B cell (primary cell): Measurements from ENCODE around the gene CGB1.

Source experiments
- EZH2 ChIP-seq: IDR thresholded peaks from 2 replicates; pipeline ENCODE4 v1.6.1; 2012; ENCODE audit warnings: borderline replicate concordance, low read depth, mild to moderate bottlenecking, moderate library complexity, low read length; ENCODE audit not compliant: insufficient read depth, poor library complexity, severe bottlenecking
- TF ChIP-seq, protein P1 (sequence below): fragments of 200-600 bp; IDR thresholded peaks from one replicate; pipeline ENCODE4 v1.8.0; 2022; ENCODE audit warnings: antibody characterized with exemption, mild to moderate bottlenecking

DNA sequence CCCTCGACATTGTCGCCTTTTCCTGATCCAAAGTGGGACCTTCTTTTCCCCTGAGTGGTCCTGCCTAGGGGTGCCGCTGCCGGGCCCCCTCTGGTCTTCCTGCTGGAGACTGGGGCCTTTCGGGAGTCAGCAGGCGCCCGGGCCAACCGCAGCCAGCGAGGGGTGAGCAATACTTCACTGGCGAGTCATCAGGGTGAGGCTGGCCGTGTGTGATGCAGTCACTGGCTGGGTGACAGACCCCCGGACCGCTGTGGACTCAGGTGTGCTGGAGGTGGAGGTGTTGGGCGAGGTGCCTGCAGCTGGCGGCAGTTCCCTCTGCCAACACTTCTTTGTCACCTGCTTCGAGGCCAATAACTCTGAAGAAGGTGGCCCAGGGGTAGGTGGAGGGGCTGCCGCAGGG is 5.5 kb upstream of the CGB1 start:
- TF ChIP-seq, protein P1, sequence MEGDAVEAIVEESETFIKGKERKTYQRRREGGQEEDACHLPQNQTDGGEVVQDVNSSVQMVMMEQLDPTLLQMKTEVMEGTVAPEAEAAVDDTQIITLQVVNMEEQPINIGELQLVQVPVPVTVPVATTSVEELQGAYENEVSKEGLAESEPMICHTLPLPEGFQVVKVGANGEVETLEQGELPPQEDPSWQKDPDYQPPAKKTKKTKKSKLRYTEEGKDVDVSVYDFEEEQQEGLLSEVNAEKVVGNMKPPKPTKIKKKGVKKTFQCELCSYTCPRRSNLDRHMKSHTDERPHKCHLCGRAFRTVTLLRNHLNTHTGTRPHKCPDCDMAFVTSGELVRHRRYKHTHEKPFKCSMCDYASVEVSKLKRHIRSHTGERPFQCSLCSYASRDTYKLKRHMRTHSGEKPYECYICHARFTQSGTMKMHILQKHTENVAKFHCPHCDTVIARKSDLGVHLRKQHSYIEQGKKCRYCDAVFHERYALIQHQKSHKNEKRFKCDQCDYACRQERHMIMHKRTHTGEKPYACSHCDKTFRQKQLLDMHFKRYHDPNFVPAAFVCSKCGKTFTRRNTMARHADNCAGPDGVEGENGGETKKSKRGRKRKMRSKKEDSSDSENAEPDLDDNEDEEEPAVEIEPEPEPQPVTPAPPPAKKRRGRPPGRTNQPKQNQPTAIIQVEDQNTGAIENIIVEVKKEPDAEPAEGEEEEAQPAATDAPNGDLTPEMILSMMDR, result no peak
- no peak for TF ChIP-seq EZH2
